NT2/D1 (cell line): Measurements from ENCODE around the gene ADCY3.

Experiments used
- SUZ12 ChIP-seq: IDR thresholded peaks from 2 replicates; pipeline ENCODE4 v1.6.1; 2011; ENCODE audit not compliant: insufficient read length, insufficient read depth; ENCODE audit errors: extremely low read depth
- ZNF274 ChIP-seq: IDR thresholded peaks from 2 replicates; pipeline ENCODE4 v1.6.1; 2011; ENCODE audit warnings: mild to moderate bottlenecking, low read depth, low read length

GRCh38 chr2:24914713-24915112, 5.3 kb downstream of the ADCY3 start:
- no peak for TF ChIP-seq SUZ12
- TF ChIP-seq ZNF274: no peak
